T-helper 2 cell treated with Interferon-gamma antibody and Interleukin-4, amounts not matched to agents 100 ng/mL and 5 ng/mL, for 36 hours (primary cell): ENCODE measurements around the gene AKT1S1. TPM values are rescaled to one million over a fixed set of nuclear protein-coding genes. Genes with fewer than 3 reads are reported as not detected.
"Not testable (repeated sequence)": the region's sequence is repeated elsewhere in the genome, so short reads cannot be mapped to it uniquely, and the experiment has no call there.

Experiments used
- intact Hi-C: fragments of 100-400 bp; cut with micrococcal nuclease; formaldehyde crosslinking; loops from one replicate; pipeline ENCODE4 v1.15.1; 2023
- total RNA-seq: library from RNA; stranded (reverse); gene quantifications from 2 replicates; pipeline ENCODE4 v1.2.3, GENCODE V29; 2022

The AKT1S1 gene
- total RNA-seq = 15.8 and 18.4 TPM in 2 replicates

GRCh38 chr19:49877020-49877878 is at the start of gene AKT1S1, which contains the start of gene TBC1D17:
Gene AKT1S1, minus strand, starts transcription at chr19:49877355. Its CDS starts 4,060 bp downstream, at chr19:49873295.
Gene TBC1D17, plus strand, starts transcription at chr19:49877702. Its CDS starts 22 bp downstream, at chr19:49877724.
- intact Hi-C loops = loop anchor here (1.0 to 5.0 kb wide), 9 partner anchors 8 to 380 kb away; partner anchors contain the start of genes ATF5, FUZ, NUP62 and PRR12

- intact Hi-C loops = no loop called here
Observed at GRCh38 chr19:49926515-49926914, 49.4 kb upstream of the AKT1S1 start.

DNA sequence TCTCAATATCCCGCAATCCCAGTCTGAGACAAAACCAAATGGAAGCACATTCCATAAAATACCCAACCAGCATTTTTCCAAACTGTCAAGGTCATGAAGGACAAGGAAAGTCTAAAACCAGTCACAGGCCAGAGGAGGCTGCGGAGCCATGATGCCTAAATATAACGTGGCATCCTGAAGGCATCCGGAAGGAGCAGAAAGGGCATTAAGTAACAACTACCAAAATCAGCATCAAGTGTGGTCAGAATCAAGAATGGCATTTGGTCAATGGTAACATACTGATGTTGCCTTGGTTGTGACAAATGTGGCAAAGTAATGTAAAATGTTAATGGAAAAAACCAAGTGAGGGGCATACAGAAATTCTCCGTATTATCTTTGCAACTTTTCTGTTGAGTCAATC is 48.3 kb upstream of the AKT1S1 start:
- intact Hi-C loops = no loop called here

DNA sequence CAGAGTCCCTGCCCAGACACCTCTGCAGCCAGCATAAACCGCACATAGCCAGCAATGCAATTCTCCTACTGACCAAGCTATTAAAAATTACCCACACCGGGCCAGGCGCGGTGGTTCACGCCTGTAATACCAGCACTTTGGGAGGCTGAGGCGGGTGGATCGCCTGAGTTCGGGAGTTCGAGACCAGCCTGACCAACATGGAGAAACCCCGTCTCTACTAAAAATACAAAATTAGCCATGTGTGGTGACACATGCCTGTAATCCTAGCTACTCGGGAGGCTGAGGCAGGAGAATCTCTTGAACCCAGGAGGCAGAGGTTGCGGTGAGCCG is 47.7 kb upstream of the AKT1S1 start:
- intact Hi-C loops = not testable (repeated sequence)

GRCh38 chr19:49924004-49924880 is 47.1 kb upstream of the AKT1S1 start:
- intact Hi-C loops = no loop called here

GRCh38 chr19:49923055-49924003 is 46.2 kb upstream of the AKT1S1 start:
- intact Hi-C loops = no loop called here

DNA sequence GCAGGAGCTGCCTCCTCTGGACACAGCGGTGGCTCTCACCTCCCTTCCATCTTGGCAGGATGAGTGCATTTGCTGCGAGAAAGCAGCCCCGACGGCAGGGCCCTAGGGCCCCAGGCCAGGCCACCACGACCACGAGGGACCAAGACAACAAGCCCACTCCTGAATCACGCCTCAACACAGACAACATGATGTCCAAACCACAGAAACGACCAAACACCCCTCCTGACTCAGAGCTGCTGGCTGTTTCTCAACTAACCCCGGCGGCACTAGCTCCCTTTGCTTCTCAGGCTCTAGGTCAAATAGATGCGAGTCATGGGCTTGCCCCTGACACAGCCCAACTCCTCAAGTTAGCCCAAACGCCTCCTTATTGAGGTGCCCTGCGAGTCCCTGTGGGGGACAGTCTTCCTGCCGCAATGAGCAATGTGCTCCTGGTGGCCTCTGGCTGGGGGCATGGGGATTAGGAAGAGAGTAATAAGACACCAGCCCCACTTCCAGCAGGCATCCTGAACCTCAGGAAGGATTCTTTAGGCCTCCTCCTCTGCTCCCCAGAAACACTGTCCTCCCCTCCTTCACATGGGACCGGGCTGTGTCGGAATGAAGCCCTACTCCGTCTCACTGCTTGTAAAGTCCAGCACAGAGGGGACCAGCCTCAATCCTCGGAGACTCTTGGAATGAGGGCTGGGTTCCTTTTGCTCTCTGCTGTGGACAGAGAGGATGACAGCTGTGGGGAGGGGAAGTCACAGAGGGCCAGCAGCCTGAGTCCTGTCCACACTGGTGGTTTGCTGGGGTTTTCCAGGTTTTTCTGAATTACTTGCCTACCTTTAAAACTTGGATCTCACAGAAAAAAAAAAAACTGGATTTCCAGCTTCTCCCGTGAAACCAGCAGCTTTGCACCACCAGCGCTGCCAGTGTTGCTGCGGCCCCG is 45.0 kb upstream of the AKT1S1 start:
- intact Hi-C loops = no loop called here

- intact Hi-C loops = no loop called here
Observed at GRCh38 chr19:49920624-49921363, 43.6 kb upstream of the AKT1S1 start.

DNA sequence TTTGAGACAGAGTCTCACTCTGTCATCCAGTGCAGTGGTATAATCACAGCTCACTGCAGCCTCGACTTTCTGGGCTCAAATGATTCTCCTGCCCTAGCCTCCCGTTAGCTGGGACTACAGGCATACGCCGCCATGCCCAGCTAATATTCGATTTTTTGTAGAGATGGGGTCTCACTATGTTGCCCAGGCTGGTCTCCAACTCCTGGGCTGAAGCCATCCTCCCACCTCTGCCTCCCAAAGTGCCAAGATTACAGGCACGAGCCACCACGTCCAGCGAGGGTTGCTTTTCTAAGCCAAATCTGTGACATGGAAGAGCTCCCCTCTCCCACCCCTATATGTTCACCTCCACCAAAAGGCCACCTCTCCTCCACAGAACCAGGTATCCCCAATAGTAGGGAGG is 40.9 kb upstream of the AKT1S1 start:
- intact Hi-C loops = no loop called here

- intact Hi-C loops = no loop called here
Observed at GRCh38 chr19:49916839-49917733, 39.9 kb upstream of the AKT1S1 start.

GRCh38 chr19:49915271-49915670 is 38.1 kb upstream of the AKT1S1 start:
- intact Hi-C loops = no loop called here

DNA sequence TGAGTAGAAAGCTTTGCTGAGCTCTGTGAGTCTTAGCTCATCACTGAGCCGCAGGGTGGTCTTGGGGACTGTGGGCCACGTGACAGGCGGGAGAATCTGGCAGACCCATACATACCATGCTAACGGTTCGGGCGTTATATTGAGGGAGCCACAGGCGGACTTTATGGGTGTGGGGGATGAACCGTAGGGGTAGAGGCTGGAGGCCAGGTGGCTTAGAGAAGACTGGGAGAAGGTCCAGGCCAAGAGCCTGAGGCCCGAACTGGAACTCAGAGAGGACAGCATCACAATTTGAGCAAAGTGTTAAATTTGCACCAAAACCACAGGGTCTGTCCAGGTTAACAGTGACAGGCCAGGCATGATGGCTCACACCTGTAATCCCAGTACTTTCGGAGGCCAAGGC is 36.6 kb upstream of the AKT1S1 start:
- intact Hi-C loops = no loop called here

- intact Hi-C loops = no loop called here
Observed at GRCh38 chr19:49912965-49913685, 36.0 kb upstream of the AKT1S1 start.

GRCh38 chr19:49911381-49912145 is 34.4 kb upstream of the AKT1S1 start:
- intact Hi-C loops = no loop called here

DNA sequence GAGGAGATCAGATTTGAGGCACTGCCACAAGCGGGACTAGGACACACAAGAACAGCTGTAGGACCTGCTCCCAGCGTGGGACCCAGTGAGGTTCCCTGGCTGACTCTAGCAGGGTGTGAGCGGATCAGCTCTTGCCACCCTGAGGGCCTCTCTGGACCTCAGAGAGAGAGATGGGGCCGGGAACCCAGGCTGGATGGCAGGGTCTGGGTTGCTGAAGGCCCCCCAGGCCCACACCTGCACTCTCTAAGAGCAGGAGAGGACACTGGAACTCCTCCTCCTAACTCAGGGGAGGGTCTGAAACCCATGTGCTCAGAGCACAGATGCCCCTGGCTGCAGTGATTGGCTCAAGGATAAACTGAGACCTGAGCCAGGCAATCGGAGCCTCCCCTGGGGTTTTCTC is 33.0 kb upstream of the AKT1S1 start:
- intact Hi-C loops = no loop called here

- intact Hi-C loops = no loop called here
Observed at GRCh38 chr19:49908480-49909420, 31.6 kb upstream of the AKT1S1 start.
